Islet precursor cell (in vitro differentiated cells): Measurements from ENCODE around the gene RNASE2.
A peak's percentile ranks its signal among the peaks of the same experiment; 100 is the strongest.
"Not testable (repeated sequence)": the region's sequence is repeated elsewhere in the genome, so short reads cannot be mapped to it uniquely, and the experiment has no call there.

ENCODE experiments used
- DNase-seq: peaks from one replicate; pipeline ENCODE4 v3.0.0-alpha.2; 2018

RNASE2 gene

DNA sequence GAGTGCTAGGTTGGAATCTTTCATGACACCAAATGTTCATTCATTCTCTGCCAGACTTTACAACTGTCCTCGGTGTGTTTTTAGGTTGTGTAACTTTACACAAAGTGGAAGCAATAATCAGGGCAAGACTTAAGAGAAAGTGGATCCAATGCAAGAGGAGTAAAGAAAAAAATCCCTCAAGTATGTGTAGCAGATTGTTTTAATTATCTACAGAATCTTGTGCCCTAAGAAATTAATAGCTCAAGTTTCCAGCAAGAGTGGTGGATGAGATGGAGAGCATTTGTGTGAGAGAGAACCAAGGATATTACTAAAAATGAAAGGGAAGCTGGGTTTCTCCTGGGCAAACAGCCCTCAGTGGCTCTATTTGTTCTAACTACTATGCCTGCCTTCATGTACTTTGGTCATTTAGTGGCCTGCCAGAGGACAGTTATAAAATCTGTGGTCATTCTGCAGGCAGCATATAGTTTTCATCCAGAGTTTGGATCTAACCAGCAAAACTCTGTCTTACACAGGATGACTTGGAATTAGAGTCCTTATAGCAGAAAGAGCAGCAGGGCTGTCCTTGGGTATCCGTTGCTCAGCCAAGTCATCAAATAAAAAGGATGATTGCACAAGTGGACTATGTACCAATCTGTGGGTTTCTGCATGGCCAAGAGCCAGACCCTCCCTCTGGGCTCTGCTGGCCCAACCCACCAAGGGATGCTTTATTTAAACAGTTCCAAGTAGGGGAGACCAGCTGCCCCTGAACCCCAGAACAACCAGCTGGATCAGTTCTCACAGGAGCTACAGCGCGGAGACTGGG, at the start of gene RNASE2:
TSS of gene RNASE2 (plus strand) at position 752 of the 802 bp plus-strand sequence. CDS start 285 bp downstream, outside the sequence.
- not testable (repeated sequence) for DNase-seq

DNA sequence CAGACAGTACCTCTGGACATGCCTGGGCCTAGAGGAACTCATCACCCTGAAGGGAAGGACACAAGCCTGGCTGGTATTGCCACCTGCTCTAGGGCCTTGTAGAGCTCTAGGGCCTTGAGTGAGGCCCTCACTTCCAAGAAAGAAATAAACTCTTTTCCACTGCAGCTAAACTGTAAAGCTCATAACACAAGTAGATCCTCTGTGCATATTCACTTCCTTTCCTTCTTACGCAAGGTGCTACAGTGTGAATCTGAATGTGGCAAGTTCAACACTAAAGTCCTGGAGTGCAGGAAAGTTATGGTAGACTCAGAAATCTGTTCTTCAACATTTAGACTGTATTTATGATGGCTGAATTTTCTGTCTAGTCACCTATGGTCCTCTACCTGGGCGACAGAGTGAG, 49.6 kb upstream of the RNASE2 start:
- DNase-seq = no peak

DNA sequence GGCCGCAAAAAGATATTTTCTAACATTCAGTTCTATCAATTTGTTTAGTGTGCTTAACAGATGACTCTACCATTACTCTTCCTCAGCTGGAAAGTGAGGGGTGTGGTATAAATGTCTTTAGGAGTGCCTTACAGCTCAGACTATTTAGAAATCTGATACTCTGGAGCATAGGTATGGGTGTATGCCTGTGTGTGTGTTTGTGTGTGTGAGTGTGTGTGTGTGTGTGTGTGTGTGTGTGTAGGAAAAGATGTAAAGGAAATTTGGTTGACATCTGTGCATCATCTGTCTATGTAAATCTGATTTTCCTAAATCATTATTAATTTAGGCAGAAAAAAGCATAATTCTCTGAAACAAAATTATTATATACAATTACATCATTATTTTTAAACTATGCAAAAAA, 48.1 kb upstream of the RNASE2 start:
- no peak for DNase-seq

DNA sequence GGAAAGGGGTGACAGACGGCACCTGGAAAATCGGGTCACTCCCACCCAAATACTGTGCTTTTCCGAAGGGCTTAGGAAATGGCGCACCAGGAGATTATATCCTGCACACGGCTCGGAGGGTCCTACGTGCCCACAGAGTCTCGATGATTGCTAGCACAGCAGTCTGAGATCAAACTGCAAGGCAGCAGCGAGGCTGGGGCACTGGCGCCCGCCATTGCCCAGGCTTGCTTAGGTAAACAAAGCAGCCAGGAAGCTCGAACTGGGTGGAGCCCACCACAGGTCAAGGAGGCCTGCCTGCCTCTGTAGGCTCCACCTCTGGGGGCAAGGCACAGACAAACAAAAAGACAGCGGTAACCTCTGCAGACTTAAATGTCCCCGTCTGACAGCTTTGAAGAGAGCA, 44.5 kb upstream of the RNASE2 start:
- DNase-seq = not testable (repeated sequence)

DNA sequence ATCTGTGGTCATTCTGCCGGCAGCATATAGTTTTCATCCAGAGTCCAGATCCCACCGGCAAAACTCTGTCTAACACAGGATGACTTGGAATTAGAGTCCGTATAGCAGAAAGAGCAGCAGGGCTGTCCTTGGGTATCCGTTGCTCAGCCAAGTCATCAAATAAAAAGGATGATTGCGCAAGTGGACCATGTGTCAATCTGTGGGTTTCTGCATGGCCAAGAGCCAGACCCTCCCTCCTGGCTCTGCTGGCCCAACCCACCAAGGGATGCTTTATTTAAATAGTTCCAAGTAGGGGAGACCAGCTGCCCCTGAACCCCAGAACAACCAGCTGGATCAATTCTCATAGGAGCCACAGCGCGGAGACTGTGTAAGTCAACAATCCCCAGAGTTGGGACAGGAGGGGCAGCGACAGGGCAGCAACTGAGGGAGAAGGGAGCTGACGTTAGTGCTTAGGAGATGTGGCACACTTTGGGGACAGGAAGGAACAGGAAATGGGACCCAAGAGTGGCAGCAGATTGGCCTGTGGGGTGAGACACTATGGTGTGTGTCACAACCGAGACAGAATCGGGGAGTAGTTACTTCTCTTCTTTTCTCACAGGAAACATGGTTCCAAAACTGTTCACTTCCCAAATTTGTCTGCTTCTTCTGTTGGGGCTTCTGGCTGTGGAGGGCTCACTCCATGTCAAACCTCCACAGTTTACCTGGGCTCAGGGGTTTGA, 36.1 kb upstream of the RNASE2 start:
- not testable (repeated sequence) for DNase-seq

DNA sequence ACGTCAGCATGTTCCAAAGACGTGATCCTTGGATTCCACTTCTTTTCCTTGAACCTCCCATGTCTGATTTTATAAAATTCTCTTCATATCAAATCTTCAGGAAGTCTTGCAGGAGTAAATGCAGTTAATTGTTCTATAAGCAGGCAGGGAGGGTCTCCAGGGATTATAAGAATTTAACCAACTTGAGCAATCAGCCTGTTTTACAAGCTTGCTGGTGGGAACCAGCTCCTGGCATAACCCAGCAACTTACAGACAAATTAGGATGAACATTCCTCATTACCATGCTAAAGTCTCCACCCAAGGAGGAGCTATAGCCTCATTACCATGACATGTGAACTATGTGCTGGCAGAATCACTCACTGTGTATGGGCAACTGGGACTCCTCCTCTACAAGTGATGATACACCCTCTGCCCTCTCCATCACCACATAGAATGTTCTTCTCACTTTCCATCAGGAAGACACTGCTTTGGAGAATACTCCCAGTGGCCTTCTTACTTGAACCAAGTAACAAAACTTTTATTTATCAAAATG, 31.5 kb upstream of the RNASE2 start:
- not testable (repeated sequence) for DNase-seq

DNA sequence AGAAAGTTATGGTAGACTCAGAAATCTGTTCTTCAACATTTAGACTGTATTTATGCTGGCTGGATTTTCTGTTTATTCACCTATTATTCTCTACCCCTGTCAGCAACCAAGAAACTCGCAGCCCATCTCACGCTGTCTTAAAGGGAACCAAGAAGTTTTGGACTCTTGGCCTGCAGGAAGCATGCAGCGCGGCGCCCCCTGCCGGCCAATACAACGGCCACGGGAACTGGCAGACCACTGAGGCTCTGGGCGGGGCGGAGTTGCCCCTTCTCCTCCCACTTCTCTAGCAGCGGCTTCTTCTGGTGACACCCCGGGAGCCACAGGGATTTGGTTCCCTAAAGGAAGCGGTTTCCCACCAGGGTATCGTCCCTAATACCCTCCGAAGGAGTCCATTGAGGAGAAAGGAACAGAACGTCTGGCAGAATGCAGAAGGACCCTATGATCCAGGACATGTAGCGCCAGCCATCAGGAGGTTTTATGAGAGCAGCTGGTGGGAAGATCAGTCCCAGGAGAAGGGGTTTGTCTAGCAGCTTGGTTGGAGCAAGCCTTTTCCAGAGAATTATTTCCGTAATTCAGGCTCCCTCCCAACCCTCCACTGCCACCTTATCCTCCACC, 21.0 kb upstream of the RNASE2 start:
- DNase-seq = peak; percentile 74

DNA sequence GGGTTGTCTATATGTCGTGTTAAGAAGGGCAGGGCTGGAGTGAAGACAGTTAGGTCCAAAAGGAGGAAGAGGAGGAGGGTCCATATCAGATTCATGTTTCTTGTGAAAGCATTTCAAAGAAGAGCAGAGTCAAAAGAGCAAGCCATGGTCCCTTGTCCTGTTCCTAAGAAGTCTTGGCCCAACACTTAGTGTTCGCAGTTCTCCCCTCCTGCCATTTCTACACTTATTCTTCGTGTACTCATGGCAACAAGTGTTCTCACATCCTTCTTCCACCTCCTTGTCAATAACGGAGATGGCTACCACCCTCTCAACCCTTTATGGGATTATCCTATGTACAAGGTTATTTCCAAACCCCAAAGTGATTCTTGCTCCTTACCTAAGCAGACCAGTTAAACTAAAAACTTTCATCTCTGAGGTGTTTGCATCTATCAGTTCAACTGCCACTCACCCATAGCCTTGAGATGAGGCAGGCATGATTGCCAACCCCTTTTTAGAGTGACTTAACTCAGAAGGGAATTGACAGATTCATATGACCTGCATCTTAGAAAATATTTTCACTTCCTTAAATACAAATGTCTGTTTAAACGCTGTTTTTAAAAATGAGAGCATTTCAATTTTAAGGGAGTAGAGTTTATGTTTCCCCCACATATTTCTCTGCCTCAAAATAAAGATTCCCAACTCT, 19.8 kb upstream of the RNASE2 start:
- no peak for DNase-seq

DNA sequence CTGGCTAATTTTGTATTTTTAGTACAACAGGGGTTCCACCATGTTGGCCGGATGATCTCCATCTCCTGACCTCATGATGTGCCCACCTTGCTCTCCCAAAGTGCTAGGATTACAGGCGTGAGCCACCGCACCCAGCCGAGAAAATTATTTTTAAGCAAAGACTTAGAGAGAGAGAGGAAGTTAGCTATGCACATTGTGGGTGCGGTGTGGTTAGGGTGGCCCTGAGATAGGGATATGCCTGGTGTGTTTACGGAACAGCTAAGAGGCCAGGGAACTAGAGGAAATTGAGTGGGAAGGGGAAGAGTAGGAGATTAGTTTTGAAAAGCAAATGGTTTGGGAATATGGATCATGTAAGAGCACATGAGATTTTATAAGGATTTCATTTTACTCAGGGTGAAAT, 10.1 kb upstream of the RNASE2 start:
- DNase-seq = not testable (repeated sequence)

DNA sequence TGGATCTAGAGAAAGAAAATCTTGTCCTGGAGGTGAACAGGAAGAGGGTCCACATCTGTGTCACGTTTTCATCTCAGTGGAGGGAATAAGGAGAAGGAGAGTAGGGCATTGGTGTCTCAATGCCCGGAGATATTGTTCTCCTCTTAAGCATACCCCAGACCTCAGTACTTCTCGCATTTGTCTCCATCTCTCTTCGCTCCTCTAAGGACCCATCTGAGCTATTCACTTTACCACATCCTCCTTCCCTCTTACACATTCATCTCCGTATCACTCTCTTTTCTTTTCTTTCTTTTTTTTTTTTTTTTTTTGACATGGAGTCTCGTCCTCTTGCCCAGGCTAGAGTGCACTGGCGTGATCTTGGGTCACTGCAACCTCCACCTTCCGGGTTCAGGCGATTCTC, 8.6 kb upstream of the RNASE2 start:
- DNase-seq = not testable (repeated sequence)

DNA sequence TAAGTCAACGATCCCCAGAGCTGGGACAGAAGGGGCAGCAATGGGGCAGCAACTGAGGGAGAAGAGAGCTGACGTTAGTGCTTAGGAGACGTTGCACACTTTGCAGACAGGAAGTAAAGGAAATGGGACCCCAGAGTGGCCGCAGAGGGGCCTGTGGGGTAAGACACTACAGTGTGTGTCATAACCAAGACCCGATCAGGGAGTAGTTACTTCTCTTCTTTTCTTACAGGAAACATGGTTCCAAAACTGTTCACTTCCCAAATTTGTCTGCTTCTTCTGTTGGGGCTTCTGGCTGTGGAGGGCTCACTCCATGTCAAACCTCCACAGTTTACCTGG, 219 bp downstream of the RNASE2 start:
- DNase-seq = not testable (repeated sequence)

DNA sequence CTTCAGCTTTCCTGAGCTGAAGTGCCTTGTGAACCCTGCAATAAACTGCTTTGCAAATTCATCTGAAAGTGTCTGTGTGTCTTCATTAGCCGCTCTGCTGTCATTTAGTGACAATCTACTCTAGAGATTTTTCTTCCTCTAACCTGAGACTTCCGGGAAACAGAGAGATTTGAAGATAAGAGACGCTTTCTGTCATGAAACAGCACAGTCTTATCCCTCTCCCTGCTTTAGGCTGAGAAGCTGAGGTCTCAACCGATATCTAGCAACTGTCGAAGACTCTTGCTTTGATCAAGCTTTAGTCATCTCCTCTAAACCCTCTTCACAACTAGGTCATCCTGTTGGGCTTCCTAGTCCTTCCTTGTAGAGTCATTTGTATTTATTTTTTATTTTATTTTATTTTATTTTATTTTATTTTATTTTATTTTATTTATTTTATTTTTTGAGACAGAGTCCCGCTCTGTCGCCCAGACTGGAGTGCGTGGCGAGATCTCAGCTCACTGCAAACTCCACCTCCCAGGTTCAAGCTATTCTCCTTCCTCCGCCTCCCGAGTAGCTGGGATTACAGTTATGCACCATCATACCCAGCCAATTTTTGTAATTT, 1.2 kb downstream of the RNASE2 start:
- DNase-seq = no peak

DNA sequence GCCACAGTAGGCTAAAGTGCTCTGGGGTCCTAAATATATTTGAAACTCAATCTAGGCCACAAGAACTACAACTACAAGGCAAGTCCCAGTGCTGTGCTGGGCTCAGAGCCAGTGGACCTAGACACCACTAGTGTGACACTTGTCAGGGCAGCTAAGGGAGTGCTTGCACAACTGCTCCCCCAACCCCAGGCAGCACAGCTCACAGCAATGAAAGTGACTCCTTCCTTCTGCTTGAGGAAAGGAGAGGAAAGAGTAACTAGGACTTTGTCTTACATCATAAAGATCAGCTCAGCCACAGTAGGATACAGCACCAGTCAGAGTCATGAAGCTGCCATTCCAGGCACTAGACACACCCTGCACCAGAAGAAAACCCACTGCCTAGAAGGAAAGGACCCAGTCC, 3.7 kb downstream of the RNASE2 start:
- DNase-seq = not testable (repeated sequence)

DNA sequence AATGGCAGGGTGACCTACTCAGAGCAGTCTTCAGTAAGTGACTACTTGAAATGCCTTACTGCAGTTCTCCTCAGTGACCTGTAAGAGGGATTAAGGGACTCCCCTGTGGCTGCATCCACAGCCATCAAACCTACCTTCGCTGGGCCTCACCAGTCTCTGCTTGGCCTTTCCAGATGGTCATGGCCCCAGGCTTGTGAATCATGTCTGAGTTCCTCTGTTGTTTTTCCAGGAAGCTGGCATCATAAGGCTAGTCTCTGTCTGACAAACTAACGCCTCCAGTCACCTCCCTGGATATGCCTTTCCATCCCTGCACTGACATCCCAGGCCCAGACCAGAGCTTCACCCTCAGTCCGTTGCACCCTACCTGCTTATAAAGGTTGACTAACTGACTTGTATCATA, 14.0 kb downstream of the RNASE2 start:
- DNase-seq = no peak

DNA sequence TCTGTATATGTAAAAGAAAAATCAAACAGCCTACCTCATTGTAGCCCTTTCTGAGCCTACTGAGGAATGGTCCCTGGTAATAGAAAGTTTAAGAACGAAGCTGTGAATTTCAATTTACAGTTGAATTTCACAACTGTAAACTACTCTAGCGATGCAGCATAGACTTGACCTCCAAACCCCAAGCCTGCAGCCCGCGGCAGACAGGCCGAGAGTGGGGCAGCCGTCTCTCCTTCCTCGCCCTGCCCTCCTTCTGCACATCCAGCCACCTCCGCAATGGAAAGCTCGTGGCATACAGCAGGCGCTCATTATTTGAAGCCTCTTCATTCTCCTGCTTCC, 15.3 kb downstream of the RNASE2 start:
- no peak for DNase-seq

DNA sequence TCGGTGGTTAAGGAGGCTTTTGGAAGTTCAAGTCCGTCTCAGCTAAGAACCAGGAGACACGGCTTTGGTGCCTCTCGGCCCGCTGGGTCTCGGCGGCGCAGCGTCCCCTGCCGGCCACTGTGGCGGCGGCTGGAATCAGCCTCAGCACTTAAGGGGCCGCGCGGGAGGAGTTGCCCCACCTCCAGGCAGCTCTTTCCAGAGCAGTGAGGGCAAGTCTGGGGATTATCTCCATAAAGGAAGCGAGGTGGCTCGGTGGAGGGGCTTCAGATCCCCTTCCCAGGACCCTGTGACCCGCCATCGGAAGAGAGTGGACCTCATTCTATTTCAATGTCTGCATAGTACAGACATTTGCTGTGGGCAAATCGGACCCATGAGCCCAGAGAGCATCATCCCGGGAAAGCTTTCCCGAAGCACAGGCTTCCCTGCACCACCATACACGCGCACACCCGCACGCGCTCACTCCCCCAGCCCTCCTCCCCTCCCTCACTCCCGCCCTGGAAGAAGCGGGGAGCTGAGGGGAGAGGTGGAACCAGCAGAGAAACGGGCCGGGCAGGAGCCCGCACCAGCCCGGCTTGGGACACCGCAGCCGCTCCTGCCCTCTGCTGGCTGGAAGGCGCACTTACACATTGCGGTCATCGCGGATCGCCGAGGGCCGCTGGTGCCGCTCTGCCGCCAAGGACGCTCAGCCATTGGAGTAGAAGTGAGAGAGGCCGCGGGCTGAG, 15.9 kb downstream of the RNASE2 start:
- DNase-seq = peak; percentile 96

DNA sequence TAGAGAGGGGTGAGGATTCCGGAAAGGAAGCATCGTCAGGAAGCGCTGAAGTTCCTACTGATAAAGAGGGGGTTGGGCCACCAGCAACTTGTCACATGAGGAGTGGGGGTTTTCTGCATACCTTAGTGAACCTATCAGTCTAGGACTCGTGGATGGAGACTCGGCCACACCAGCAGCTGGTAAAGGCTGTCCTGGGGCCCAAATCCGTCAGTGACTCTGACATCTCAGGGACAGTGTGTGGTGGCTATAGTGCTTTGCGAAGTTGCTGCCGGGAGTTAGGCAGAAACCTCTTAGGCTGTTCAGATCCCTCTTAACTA, 16.4 kb downstream of the RNASE2 start:
- no peak for DNase-seq

DNA sequence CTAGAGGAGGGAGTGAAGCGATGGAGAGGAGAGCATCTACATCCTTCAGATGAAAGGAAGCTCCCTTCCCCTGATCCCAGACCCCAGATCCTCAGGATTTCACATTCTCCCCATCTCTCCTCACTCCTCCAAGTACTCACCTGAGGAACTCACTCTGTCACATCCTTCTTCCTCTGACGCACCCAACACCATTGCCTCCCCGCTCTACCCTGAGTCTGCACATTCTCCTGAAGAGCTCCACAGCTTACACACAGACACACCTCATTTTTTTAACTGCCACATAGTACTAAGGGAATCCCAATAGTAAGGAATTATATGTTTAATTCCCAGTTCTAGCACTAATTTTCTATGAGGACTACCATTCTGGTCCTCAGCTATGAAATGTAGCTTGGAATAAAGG, 18.2 kb downstream of the RNASE2 start:
- DNase-seq = no peak

DNA sequence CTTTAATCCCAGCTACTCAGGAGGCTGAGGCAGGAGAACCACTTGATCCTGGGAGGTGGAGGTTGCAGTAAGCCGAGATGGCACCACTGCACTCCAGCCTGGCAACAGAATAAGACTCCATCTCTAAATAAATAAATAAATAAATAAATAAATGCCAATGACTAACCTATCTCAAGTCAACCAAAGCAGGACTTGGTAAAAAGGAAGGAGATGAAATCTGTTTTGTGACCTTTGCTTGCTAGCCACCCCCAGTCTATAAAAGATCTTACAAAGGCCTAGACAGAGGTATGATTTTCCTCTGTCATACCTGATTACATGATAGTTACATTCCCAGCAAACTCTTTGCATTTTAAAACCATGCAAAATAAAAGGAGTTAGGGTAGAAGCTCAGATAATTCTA, 21.0 kb downstream of the RNASE2 start:
- no peak for DNase-seq

DNA sequence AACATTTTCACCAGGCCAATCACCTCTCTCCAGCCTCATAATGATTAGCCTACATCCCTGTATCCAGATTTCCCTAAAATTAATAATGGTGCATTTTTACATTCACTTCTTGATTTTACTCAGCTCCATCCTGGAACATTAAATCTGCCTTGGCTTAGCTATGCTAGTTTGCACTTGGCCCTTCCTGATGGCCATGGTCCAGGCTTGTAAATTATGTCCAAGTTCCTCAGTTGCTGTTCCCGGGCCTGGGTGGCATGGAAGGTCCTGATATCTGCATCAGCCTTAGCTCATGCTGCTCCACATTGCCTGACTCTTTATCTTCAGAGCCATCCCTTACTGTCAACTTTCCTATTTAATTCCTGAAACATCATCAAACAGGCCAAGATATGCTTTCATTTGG, 23.4 kb downstream of the RNASE2 start:
- DNase-seq = no peak

DNA sequence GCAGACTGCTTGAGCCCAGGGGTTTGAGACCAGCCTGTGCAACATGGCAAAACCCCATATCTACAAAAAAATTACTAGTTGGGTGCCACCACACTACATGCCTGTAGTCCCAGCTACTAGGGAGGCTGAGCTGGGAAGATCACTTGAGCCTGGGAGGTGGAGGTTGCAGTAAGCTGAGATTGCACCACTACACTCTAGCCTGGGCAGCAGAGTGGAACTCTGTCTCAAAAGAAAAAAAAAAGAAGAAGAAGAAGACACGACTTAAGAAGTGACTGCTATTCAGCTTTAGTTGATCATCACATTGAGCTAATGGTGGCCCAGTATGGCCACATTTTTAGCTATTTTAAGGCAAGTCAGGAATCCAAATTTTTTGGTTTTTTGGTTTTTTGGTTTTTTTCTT, 25.6 kb downstream of the RNASE2 start:
- no peak for DNase-seq

DNA sequence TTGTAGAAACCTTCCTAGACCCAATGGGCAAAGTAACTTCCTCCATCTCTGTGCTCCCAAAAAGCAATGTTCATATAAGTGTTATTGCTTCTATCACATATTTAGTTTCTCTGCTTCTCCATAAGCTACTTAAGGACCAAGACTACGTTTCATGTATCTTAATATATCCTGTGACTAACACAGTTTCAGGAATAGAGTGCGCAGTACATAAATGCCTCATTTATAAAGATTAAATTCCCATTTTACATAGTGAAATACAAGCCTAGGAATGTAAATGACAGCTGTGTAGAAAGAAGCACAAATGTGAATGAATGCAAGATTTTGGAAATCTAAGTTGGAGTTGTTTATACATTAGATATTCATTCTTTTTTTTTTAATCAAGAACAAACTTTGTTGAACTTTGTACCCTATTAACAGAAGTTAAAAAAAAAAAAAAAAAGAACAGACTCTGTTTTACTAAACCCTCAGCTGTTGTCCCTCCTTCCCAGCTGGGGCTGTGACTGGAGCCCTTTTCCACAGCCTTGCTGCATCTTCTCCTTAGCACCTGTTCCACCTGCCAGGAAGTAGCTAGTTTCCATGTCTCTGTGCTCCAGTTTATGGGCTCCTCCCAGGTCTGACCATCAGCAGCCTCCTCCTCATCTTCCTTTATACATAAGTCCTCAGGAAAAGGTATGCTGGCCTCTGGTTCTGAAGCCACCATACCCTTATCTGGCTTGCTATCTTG, 27.5 kb downstream of the RNASE2 start:
- no peak for DNase-seq
